ENCODE data around the gene RTN4RL2. TPM values are rescaled to one million over a fixed set of nuclear protein-coding genes. Genes with fewer than 3 reads are reported as not detected.
A peak's percentile ranks its signal among the peaks of the same experiment; 100 is the strongest.

Gene RTN4RL2
- total and polyA plus RNA-seq, 9 of the 15 experiments (the other 6 are each of a cell fraction or from before 2014, with no cell fraction given) = 0.06 to 1.9 (median 0.34) TPM; not detected in 4

DNA sequence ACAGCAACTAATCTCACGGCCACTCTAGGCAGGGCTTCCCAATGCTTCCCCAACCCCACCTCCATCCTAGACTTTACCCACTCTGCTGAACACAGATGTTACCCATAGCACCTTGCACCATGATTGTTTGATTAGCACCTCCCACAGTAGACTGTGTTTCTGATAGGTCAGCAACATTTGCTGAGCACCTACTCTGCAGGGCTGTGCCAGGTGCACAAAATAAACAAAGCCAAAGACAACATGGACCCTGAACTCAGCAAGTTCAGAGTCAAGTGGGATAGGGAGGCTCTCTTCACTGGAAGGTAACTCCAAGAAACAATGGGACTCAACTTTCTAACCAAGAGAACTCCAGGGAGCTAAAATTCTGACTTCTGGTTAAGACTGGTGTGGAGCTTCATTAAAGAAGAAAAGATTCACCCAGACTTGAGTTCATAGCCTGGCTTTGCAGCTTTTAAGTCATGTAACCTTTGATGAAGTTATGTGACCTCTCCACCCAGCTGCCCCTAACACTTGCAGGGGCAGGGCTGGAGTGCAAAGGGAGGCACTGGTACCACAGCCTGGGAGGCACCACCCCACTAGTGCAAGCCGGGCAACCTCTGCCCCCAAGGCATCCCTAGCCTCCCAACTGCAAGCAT is 6.7 kb upstream of the RTN4RL2 start:
- 18% methylated on average over 1 of the region's 2 CpGs for WGBS (ENCODE audit: insufficient coverage, low coverage, missing lambda C conversion rate)
- Histone ChIP-seq H3K4me1 (replicated peaks in 1 of 2; ENCODE audit: control insufficient read depth in 2 of 2, insufficient read depth in 2 of 2, low read length in 2 of 2) (peaks cover 6 to 17% of the 10 kb centered on the region in 2 experiments; a peak in 4 of 5 replicates), H2AFZ (ENCODE audit: low read depth, low read length) (no peak overlapping the region), H3K27ac (ENCODE audit: extremely low read depth, low read depth, low read length) (no peak overlapping the region), H3K9ac (ENCODE audit: insufficient read depth in 1 of 2, low read depth in 2 of 2, low read length in 2 of 2) (no peak overlapping the region), H3K4me3 (no peak overlapping the region), H4K20me1 (replicated peaks; ENCODE audit: control insufficient read depth, insufficient read depth, low read length) (no peaks in the 10 kb centered on the region), H3K36me3 (ENCODE audit: control insufficient read depth, insufficient read depth, low read length) (no peaks in the 10 kb centered on the region), H3K79me2 (ENCODE audit: control insufficient read depth, insufficient read depth, low read length) (no peaks in the 10 kb centered on the region), H3K27me3 (ENCODE audit: control insufficient read depth in 2 of 2, insufficient read depth in 2 of 2, low read length in 2 of 2) (no peaks in the 10 kb centered on the region; a peak in 1 of 5 replicates), H3K9me3 (replicated peaks; ENCODE audit: control insufficient read depth, insufficient read depth, low read depth, low read length) (no peaks in the 10 kb centered on the region), H3K9me1 (ENCODE audit: control insufficient read depth, insufficient read depth, low read length) (no peaks in the 10 kb centered on the region), H3K4me2 (ENCODE audit: insufficient read depth, low read length) (no peak overlapping the region)
- no peak for ATAC-seq
- ChIA-PET CTCF (ENCODE audit: low intra/inter-chr PET ratio) (no interaction called here), POLR2A (interaction anchor here (0.7 kb wide), 1 partner anchor 11 kb away, joined by 3 read pairs; no protein-coding TSS in a partner anchor)
- intact Hi-C loops (cut with micrococcal nuclease) = no loop called here
- BruUV-seq (replicated peaks) = no TSS peak
- in situ Hi-C loops (cut with MboI) = loop anchor here (10.0 kb wide), 1 partner anchor 191 kb away; the partner anchor contains the start of gene YPEL4
- DNase-seq (ENCODE audit: extremely low read depth in 1 of 4, low spot score in 3 of 4) = no peak
- no peak for FAIRE-seq
- TF ChIP-seq MAFG (tag; conservative IDR thresholded peaks at IDR 0.05) = 0 out of 2 replicates have a peak, but pooled peaks have one; percentile 10
- no peak for TF ChIP-seq GATA2 (CRISPR knock-in tag; IDR thresholded peaks at IDR 0.05)
- TF ChIP-seq, protein P1, sequence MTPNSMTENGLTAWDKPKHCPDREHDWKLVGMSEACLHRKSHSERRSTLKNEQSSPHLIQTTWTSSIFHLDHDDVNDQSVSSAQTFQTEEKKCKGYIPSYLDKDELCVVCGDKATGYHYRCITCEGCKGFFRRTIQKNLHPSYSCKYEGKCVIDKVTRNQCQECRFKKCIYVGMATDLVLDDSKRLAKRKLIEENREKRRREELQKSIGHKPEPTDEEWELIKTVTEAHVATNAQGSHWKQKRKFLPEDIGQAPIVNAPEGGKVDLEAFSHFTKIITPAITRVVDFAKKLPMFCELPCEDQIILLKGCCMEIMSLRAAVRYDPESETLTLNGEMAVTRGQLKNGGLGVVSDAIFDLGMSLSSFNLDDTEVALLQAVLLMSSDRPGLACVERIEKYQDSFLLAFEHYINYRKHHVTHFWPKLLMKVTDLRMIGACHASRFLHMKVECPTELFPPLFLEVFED (CRISPR knock-in tag; conservative IDR thresholded peaks at IDR 0.05) = no peak
- TF ChIP-seq STAT5B (CRISPR knock-in tag; IDR thresholded peaks at IDR 0.05) = no peak
- TF ChIP-seq ZNF316 (IDR thresholded peaks at IDR 0.05) = peak; percentile 65
